Calu3 (cell line): Measurements from ENCODE around the gene ADORA2B. TPM values are rescaled to one million over a fixed set of nuclear protein-coding genes. Genes with fewer than 3 reads are reported as not detected.

Source experiments
- BruUV-seq: library from RNA; stranded (reverse); fragments of 400-500 nt; replicated peaks from 2 replicates; lab custom pipeline; 2021; lab: Mats Ljungman, UMichigan
- CTCF ChIA-PET: fragments of 300-600 bp; sonication (Branson Sonifier 250); formaldehyde crosslinking; loops from one replicate; lab custom pipeline; 2022; ENCODE audit warnings: antibody characterized with exemption; lab: Charles Lee
- DNase-seq: peaks from one replicate; pipeline ENCODE4 v3.0.0; 2022
- H3K27ac Mint-ChIP-seq: one replicate; pipeline ENCODE4 v1.8.0; 2022; ENCODE audit warnings: mixed read lengths; ENCODE audit not compliant: unreplicated experiment
- H3K27me3 Mint-ChIP-seq: one replicate; pipeline ENCODE4 v1.8.0; 2022; ENCODE audit warnings: mixed read lengths; ENCODE audit not compliant: unreplicated experiment
- H3K36me3 Mint-ChIP-seq: one replicate; pipeline ENCODE4 v1.8.0; 2022; ENCODE audit warnings: mild to moderate bottlenecking, moderate library complexity, mixed read lengths; ENCODE audit not compliant: insufficient read depth, unreplicated experiment
- H3K4me1 Mint-ChIP-seq: one replicate; pipeline ENCODE4 v1.8.0; 2022; ENCODE audit warnings: mild to moderate bottlenecking, low read depth, mixed read lengths; ENCODE audit not compliant: unreplicated experiment
- H3K4me3 Mint-ChIP-seq: one replicate; pipeline ENCODE4 v1.8.0; 2022; ENCODE audit warnings: mild to moderate bottlenecking, low read depth, moderate library complexity, mixed read lengths; ENCODE audit not compliant: unreplicated experiment
- H3K9me3 Mint-ChIP-seq: one replicate; pipeline ENCODE4 v1.8.0; 2022; ENCODE audit warnings: low read depth, mixed read lengths; ENCODE audit not compliant: unreplicated experiment
- CTCF ChIP-seq: fragments of 200-600 bp; IDR thresholded peaks from one replicate; pipeline ENCODE4 v1.8.0; 2022; ENCODE audit warnings: antibody characterized with exemption; ENCODE audit not compliant: unreplicated experiment
- intact Hi-C: fragments of 100-400 bp; cut with micrococcal nuclease; formaldehyde crosslinking; loops from one replicate; pipeline ENCODE4 v1.10.0; 2022; ENCODE audit not compliant: unreplicated experiment
- total RNA-seq: library from RNA; stranded (reverse); gene quantifications from 2 replicates; pipeline ENCODE4 v1.2.3, GENCODE V29; 2022

ADORA2B gene
- total RNA-seq, 1 experiment from 2014 or later, result 12.6 TPM

DNA sequence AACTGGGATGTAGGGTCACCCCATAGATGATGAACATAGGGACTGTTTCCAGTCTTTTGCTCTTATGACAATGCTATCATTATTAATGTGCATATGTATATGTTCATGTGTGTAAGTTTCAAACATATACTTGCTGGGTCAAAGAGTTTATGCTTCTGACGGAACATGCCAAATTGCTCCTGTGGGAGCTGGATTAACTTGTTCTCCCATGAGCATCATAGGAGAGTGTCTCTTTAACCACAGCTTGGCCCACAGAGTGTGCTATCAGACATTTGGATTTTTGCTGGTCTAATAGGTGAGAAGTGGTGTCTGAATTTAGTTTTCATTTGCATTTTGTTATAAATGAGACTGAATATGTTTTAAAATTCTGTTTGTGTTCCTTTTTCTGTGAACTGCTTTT is 22.3 kb upstream of the ADORA2B start:
- BruUV-seq, result no TSS peak
- no peaks in the 10 kb centered on the region for H3K4me1 Mint-ChIP-seq
- H3K4me3 Mint-ChIP-seq, result no peak overlapping the region
- CTCF ChIA-PET, result no interaction called here
- peaks cover 8% of the 10 kb centered on the region for H3K36me3 Mint-ChIP-seq
- no peak for TF ChIP-seq CTCF
- H3K27ac Mint-ChIP-seq, result no peak overlapping the region
- H3K27me3 Mint-ChIP-seq, result peaks cover 3% of the 10 kb centered on the region
- DNase-seq, result no peak
- no peaks in the 10 kb centered on the region for H3K9me3 Mint-ChIP-seq
- intact Hi-C loops, result no loop called here

GRCh38 chr17:15926039-15926740 is 18.7 kb upstream of the ADORA2B start:
- Mint-ChIP-seq H3K36me3 (peaks cover under 1% of the 10 kb centered on the region), H3K4me3 (no peak overlapping the region), H3K27me3 (peaks cover 22% of the 10 kb centered on the region), H3K4me1 (no peaks in the 10 kb centered on the region), H3K9me3 (no peaks in the 10 kb centered on the region), H3K27ac (no peak overlapping the region)
- CTCF ChIA-PET, result no interaction called here
- TF ChIP-seq CTCF, result no peak
- BruUV-seq, result no TSS peak
- DNase-seq, result no peak
- intact Hi-C loops, result no loop called here

GRCh38 chr17:15928286-15928785 is 16.6 kb upstream of the ADORA2B start:
- Mint-ChIP-seq H3K4me3 (no peak overlapping the region), H3K4me1 (no peaks in the 10 kb centered on the region), H3K36me3 (no peaks in the 10 kb centered on the region), H3K27ac (no peak overlapping the region), H3K9me3 (no peaks in the 10 kb centered on the region), H3K27me3 (peaks cover 22% of the 10 kb centered on the region)
- no peak for TF ChIP-seq CTCF
- BruUV-seq, result no TSS peak
- DNase-seq, result no peak
- intact Hi-C loops, result no loop called here
- CTCF ChIA-PET, result no interaction called here

DNA sequence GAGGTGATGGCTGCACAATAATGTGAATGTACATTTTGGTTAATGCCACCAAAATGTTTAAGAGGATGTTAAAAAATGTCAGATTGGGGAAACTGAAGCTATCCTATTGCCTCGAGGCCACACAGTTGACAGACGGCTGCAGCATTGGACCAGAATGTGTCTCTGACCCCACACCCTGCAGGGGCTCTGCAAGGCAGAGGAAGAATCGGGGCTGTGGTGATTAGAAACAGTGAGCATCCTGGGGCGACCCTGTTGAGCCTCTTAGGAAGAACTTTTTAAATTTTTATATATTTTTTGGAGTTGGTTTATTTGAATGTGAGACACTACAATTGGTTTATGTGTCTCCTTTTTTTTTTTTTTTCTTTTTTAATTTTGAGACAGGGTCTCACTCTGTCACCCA is 15.0 kb upstream of the ADORA2B start:
- no peaks in the 10 kb centered on the region for H3K9me3 Mint-ChIP-seq
- BruUV-seq, result no TSS peak
- H3K27me3 Mint-ChIP-seq, result peaks cover 22% of the 10 kb centered on the region
- DNase-seq, result no peak
- no peak for TF ChIP-seq CTCF
- no peaks in the 10 kb centered on the region for H3K36me3 Mint-ChIP-seq
- H3K4me1 Mint-ChIP-seq, result no peaks in the 10 kb centered on the region
- H3K27ac Mint-ChIP-seq, result no peak overlapping the region
- CTCF ChIA-PET, result interaction anchor here (0.6 kb wide), 1 partner anchor 201 kb away, joined by 8 read pairs; no protein-coding TSS in a partner anchor
- intact Hi-C loops, result no loop called here
- H3K4me3 Mint-ChIP-seq, result no peak overlapping the region
